ENCODE results near the gene REG1A.

Gene REG1A

GRCh38 chr2:79125721-79125985 is 5.4 kb downstream of the REG1A start:
- no peak for DNase-seq (ENCODE audit: low spot score)

DNA sequence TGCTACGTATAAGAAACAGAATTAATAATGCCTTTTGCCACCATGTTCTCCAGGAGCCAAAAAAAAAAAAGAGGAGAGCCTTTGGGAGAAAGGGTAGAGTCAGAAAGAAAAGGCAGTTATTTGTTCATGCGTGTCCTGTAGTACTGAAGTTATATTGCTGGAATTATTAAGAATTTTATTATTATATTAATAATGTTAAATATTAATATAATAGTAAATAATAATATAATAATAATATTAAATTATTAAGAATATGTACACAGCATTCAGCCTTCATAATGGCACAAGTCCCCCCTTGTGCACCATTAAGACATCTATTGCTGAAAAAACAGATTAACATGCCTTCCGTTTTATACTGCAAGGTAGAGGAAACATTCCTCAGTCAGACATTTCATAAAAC is 8.1 kb downstream of the REG1A start:
- no peak for DNase-seq (ENCODE audit: low spot score)

DNA sequence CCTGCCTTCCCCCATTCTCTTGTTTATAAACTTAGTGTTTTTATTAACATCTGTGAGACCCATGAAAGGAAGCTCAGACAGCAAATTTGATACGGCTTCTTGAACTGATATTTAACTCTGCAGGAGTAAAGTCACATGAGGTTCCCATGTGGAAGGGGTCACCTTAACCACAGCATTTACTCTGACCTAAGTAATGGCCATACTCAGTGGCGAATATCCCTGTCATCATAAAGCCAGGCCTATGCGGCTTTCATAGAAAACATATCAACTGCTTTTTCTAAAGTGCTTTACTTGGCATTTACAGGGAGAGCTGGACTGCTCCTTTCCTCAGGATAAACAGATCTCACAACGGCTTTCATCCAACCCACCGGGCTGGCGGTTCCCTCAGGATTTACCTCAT is 9.0 kb downstream of the REG1A start:
- no peak for DNase-seq (ENCODE audit: low spot score)

DNA sequence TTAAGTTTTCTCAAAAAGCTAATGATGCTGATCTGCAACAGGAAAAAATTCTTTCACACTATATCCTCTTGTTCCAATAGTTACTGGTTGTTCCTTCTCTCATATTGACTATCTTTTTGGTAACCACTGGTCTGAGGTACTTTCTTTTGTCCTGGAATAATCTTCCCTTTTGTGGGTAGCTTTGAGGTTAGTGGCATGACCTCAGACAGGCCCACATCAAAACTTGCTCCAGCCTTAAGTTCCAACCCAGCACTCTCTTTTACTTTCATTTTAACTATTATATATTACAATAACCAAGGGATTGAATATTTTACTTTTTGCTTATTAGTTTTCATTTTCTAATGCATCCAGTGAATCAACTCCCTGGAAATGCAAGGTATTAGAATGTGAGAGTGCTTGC is 9.5 kb downstream of the REG1A start:
- no peak for DNase-seq (ENCODE audit: low spot score)

DNA sequence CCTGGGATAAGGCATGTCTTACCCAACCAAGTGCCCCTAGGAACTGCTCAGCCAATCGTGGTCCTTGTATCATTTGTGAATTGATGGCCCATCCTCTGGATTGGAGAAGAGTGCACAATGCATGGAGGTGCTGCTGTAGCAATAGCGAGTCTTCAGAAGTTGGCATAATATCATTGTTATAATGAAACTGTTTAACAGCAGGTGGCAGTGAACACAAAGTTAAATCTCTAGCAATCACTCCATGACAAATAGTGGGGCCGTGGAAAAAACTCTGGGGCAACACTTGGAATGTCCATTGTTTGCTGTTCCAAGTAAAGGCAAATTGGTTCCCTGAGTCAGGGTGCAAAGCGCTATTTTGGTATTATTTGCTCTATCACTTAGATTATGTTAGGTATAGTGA is 11.4 kb downstream of the REG1A start:
- no peak for DNase-seq (ENCODE audit: low spot score)

DNA sequence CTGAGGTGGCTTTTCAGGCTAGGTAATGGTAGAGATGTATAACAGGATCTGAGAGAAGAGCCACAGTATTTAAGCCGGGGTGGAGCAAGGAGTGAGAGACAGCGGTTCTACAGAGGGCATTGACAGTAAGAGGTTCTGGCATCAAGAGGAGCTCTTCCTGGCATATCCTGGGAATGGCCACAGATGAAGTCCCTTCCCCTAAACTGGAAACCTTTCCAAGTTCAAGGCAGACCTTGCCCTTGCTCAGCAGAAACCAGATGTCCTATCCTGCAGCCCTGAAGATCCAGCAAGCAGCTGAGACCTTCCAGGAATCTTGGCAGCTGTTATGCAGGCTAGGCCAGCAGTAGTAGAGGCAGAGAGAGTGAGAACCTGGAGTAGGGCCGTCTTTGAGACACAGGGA is 18.1 kb downstream of the REG1A start:
- DNase-seq (ENCODE audit: low spot score) = no peak

DNA sequence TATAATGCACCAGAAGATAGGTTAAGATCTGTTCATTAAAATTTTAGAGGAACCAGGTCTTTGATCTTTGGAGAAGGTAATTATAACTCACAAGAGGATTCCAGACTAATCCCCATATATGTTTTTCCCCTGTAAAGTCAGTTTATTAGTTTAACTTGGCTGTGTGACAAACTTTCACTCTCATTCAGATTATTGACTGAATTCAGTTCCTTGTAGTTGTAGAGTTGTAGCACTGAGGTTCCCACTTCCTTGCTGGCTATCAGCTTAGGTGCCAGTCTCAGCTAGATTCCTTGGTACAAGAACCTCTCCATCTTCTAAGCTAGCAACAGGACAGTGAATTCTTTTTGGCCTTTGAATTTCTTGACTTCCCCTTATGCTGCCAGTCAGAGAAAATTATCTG is 19.1 kb downstream of the REG1A start:
- no peak for DNase-seq (ENCODE audit: low spot score)

- DNase-seq (ENCODE audit: low spot score) = no peak
These were observed 35.7 kb downstream of the REG1A start for GRCh38 chr2:79155826-79156476.

DNA sequence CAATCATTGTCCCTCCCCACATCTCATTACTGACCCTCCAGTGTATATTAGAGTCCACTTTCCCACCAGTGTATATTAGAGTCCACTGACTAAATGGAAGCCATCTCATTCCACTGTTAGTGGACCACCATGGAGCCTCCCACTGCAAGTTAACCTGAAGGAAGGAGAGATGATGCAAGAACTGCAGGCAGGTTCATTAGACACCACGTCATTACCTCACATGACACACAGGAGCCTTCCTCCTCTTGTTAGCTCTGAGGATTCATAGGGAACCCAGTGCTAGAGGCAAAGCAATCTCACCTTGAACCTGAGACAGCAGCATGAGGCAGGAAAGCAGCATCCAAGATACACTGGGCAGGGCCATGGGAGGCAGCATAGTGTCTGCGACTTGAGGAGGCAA is 38.7 kb downstream of the REG1A start:
- DNase-seq (ENCODE audit: low spot score) = no peak

- DNase-seq (ENCODE audit: low spot score) = no peak
These were observed 39.4 kb downstream of the REG1A start, which contains the start of gene REG3A for GRCh38 chr2:79159653-79160052. Gene REG3A (minus strand): TSS chr2:79159753. CDS start chr2:79159405, 348 bp downstream.

DNA sequence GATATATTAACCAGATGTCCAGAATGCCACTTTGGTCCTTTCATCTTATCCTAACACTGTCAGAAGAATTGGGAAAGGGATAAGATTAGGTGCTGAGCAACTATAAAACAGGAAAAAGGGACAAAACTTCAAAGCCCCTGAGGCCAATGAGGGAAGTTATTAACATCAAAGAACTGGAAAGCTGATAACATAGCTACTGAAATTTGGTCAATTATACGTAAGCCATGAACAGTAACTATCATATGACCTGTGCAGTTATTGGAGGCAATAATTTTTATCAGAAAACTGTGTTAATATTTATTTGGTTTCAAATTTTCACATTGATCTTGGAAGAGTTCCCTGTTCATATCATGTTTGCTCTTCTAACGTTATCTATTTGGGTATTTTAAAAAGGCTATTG is 41.8 kb downstream of the REG1A start:
- DNase-seq (ENCODE audit: low spot score) = no peak

GRCh38 chr2:79162801-79163200 is 42.5 kb downstream of the REG1A start:
- no peak for DNase-seq (ENCODE audit: low spot score)

DNA sequence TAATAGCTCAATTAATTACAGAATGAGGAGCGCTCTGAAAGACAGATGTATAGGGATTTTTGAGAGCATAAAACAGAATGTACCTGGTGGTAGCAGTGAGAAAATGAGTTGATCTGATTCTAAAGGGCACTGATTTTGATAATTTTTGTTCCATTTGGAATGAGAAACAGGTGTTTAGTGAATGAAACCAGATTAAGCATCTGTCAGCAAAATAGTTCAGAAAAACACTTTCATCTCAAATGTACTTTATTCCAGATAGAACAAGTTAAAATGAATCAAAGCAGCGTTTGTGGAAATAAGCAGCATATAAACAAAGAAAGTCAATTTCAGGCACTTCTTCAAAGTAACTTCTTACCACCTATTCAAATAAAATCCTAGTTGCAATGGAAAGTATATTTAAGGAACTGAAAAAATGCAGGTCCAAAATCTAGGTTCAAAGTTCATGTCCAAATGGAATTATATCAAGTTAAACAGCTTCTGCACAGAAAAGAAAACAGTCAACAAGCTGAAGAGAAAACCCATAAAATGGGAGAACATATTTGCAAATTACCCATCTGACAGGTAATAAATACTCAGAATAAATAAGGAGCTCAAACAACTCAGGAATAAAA is 51.2 kb downstream of the REG1A start:
- no peak for DNase-seq (ENCODE audit: low spot score)
